HG03108 (cell line): Measurements from ENCODE around the gene CREM.
"Not testable (repeated sequence)": the region's sequence is repeated elsewhere in the genome, so short reads cannot be mapped to it uniquely, and the experiment has no call there.

ENCODE experiments used
- ATAC-seq: cut with Tn5 transposase; IDR thresholded peaks from one replicate; pipeline ENCODE4 v1.9.1; 2021; ENCODE audit warnings: moderate library complexity; ENCODE audit not compliant: unreplicated experiment

CREM gene

GRCh38 chr10:35192645-35193249 lies 66.1 kb downstream of the CREM start:
- no peak for ATAC-seq

GRCh38 chr10:35194471-35194870 lies 67.8 kb downstream of the CREM start:
- no peak for ATAC-seq

GRCh38 chr10:35194906-35195305 lies 68.3 kb downstream of the CREM start:
- no peak for ATAC-seq

DNA sequence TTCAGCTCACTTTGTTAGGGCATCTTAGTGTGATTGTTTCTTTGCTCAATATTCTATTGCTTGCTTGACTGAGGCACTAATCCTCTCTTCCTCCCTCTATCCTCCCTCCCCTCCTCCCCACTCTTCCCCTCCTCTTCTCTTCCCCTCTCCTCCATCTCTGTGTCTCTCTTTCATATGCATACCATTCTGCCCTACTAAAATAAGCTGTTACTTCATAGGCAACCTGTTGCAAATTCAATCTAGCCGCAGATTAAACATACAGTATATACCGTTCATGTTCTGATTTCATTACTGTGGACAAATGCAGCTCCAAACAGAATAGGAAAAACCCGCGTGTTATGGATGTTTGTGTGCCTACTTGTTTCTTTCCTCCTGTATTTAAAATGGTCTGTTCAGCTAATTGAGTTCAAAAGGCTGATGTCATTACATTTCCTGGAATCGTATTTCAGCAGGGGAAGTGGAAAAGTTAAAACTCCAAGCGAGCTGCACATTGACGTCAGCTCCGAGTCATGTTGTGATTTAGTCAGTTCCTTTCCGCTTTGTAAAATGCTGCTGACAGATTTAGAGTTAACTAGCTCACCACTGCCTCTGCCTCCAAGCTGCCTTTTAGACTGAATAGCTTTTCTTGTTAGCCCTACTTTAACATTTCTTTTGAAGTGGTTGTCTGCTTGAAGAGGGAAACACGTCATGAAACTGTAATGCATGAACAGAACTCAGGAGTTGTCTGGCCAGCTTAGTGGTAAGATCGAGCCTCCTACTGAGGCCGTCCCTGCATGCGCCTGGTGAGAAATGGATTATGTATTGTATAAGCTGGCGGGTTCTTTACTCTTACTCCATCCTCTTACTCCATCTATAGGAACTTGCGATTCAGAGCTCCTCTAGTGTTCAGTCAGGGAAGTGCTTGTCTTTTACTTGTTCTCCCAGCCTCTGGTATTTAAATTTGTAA lies 69.0 kb downstream of the CREM start:
- ATAC-seq: peak; percentile 95

DNA sequence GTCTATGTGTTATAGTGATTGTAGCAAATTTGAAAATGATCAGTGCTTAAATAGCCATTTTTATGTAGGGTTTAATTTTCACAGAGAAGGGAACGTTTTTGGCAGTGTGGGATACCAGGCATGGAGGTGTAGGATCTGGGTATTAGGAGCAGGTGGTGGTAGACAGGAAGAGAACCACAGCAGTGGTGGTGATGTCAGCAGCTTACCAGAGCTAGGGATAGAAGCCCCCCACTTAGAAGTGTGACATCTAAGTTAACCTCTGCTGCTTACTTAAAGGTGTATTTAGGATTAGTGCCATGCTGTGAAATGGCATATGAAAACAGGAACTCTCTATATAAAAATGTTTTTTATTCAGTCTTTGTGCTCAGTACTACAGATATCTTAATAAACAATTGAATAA lies 73.8 kb downstream of the CREM start:
- ATAC-seq: no peak

GRCh38 chr10:35201234-35201633 lies 74.6 kb downstream of the CREM start:
- ATAC-seq: no peak

DNA sequence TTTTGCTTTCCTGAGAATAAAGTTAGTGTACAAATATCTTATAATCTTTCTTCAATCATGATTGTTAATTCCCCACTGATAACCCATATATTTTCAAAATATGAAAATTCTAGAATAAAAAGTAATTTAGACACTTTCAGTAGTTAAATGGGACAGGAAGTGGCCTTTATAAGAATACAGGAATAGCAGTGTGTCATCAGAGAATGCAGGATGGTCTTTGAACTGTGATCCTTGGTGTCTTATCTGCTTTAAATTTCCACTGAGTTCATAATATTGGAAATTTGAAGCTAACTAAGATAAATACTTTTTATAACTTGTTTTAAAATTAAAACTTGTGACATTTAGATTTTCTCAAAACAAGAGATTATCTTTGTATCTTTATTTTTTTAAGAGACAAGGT lies 75.4 kb downstream of the CREM start:
- ATAC-seq: no peak

DNA sequence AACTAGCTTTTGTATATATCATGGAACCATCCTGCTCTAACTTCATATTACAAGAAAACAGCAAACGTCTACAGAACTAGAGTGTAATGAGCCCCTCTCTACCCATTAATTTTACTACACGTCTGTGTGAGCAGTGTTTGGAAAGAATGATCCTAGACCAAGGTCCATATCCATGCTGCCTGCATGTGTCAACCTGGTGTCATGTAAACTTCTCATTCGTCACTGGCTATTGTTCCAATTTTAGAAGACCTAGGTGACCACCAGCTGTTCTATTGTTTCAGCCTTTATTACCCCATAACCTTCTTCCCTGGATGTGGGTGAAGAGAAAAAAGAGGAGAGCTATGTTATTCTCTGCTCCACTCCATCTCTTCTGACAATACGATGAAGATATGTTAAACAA lies 77.1 kb downstream of the CREM start:
- ATAC-seq: no peak

- no peak for ATAC-seq
These were observed 78.1 kb downstream of the CREM start for GRCh38 chr10:35204650-35205319.

- no peak for ATAC-seq
These were observed 79.6 kb downstream of the CREM start for GRCh38 chr10:35206274-35206673.

DNA sequence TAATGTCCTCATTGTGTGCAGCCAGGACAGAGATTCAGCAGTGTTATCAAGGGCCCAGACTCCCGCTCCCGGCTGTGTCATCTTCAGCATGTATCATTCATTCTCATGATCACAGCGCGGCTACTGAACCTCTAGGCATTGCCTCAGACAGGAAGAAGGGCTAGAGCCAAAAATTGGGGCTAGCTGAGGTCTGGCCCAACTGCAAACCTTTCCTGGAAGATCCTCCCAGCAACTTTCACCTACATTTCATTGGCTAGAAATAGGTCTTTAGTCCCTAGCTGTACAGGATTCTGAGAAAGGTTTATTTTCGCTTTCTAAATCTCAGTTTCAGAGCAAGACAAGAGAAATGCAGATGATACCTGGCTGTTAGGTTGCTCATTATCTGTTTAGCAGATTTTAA lies 81.9 kb downstream of the CREM start:
- ATAC-seq: peak; percentile 65

DNA sequence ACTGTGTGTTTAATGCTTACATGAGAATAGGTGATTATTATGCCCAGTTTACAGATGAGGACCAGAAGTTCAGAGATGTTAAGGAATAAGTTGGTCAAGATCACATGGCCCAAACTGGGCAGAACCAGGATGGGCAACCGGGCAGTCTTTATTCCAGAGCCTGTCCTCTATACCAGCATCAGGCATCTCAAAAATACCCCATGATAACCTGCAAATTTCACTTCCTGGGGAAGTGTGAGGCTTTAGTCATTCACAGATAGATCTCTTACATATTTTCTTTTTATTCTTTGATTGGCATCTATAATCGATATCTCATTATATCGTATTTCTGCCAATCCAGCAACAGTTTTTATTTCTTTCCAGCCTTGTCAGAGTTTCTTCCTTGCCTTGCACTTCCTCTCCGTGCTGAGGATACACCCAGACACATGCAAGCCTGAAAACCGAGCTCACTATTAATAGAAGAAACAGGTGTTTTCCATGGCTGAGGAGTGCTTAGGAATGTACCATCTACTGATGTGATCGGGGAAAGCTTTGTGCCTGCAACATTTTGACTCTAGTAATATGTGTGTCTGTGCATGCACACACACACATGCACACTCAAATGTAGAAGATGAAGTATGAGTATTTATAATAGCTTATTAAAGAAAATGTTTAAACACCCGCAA lies 82.4 kb downstream of the CREM start:
- peak; percentile 11 for ATAC-seq

DNA sequence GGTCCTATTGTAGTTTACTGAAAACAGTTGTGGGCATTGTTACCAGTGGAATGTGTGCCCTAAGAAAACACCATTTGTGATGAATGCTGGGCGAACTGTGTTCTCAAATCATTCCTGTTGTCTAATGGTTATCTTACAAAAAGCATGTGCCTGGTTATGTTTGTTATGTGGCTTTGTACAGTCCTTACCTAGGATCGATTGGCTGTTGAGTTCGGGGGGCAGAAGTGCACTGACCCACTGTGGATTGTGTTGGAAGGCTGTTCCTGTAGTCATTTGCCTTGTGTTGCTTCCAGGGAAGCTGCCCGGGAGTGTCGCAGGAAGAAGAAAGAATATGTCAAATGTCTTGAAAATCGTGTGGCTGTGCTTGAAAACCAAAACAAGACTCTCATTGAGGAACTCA lies 84.3 kb downstream of the CREM start:
- no peak for ATAC-seq

DNA sequence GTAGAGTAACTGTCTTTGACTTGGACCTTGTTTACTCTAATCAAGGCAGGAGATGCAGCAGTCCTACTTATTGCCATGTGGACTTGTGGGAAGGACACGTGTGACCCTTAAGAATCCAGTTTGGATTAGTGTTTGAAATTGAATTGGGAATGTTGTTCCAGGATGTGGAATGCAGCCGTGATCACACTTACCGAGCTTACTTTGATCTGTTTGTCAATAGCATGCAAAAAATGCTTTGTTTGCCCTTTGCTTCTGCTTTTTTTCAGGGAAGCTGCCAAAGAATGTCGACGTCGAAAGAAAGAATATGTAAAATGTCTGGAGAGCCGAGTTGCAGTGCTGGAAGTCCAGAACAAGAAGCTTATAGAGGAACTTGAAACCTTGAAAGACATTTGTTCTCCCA lies 84.7 kb downstream of the CREM start:
- no peak for ATAC-seq

GRCh38 chr10:35212856-35213255 lies 86.2 kb downstream of the CREM start:
- no peak for ATAC-seq

DNA sequence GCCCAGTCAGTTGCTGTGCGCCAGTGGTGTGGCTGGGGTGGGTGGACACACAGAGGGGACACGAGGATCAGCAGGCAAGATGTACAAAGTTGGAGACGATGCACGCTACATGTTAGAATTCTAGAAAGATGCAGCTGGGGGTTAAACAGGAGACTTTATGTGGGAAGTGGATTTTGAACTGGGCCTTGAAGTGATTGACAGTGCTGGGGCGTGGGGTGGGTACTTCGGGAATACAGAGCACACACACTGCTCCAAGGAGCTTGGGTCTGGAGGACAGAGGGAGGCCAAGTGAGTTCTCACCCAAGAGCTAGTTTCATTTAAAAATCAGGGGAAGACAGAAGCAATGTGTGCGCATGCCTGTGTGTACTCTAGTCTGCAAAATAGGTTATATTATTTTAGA lies 87.1 kb downstream of the CREM start:
- ATAC-seq: no peak

GRCh38 chr10:35214607-35215020 lies 88.0 kb downstream of the CREM start:
- ATAC-seq: no peak

DNA sequence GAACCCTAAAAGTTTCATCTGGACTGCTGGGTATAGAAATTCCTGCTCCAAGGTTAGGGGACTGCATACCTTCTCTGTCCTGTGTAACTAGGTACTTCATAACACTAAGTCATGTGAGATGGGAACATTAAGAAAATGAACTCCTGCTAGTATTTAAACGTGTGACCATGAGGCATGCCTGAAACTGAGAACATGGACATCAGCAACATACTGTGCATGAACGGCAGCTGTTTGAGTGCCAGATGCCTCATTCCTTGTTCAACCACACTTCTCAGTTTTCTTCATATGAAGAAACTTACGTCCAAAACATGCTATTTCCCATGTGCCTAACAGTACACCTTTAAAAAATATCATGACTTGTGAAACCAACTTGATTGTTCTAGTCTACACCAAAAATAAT lies 88.5 kb downstream of the CREM start:
- ATAC-seq: no peak

- ATAC-seq: no peak
These were observed 89.8 kb downstream of the CREM start for GRCh38 chr10:35216303-35216905.

DNA sequence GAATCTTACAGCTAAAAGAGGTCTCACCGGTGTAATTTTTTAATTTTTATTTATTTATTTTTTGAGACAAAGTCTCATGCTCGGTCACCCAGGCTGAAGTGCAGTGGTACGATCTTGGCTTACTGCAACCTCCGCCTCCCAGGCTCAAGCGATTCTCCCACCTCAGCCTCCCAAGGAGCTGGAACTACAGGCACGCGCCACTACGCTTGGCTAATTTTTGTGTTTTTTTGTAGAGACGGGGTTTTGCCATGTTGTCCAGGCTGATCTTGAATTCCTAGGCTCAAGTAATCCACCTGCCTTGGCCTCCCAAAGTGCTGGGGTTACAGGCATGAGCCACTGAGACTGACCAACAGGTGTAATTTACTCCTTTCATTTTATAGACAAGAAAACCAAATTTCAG lies 90.3 kb downstream of the CREM start:
- ATAC-seq: not testable (repeated sequence)

DNA sequence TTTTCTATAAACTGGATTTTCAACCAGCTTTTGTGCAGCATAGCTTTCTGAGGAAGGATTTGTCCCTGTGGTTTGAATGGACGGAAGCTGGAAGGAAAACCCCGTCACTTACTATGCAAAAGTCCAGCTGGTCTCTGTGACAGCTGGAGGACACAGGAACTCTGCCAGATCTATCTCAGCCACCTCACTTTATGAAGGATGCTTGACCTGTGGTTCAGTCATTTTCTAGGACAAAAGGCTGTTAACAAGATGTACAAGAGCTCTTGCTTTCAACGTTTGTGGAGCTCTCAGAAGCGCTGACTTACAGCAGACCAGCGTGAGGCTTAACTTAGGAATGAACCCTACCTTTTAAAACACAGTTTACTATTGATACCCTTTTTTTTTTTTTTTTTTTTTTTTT lies 90.8 kb downstream of the CREM start:
- ATAC-seq: no peak
